ENCODE measurements around the gene SYT8.

The SYT8 gene, protein sequence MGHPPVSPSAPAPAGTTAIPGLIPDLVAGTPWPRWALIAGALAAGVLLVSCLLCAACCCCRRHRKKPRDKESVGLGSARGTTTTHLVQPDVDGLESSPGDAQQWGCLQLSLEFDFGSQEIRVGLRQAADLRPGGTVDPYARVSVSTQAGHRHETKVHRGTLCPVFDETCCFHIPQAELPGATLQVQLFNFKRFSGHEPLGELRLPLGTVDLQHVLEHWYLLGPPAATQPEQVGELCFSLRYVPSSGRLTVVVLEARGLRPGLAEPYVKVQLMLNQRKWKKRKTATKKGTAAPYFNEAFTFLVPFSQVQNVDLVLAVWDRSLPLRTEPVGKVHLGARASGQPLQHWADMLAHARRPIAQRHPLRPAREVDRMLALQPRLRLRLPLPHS

GRCh38 chr11:1834779-1835670 lies at the start of gene SYT8:
Gene SYT8 (plus strand): TSS chr11:1834990. CDS start chr11:1835106, 116 bp downstream.
- Histone ChIP-seq H3K79me2 (ENCODE audit: control insufficient read depth, low read length) (no peaks in the 10 kb centered on the region), H4K20me1 (ENCODE audit: control insufficient read depth, insufficient read depth, low read depth, low read length) (no peaks in the 10 kb centered on the region), H3K4me2 (ENCODE audit: low read length) (no peak within 1 kb of the TSS), H3K27ac (ENCODE audit: low read depth, low read length) (no peak within 1 kb of the TSS), H3K27me3 (ENCODE audit: control insufficient read depth, low read length) (peaks cover 14% of the 10 kb centered on the region), H3F3A (ENCODE audit: control insufficient read depth, insufficient read depth) (no peaks in the 10 kb centered on the region), H3K9me2 (replicated peaks; ENCODE audit: control insufficient read depth, low read length) (no peaks in the 10 kb centered on the region), H3K36me3 (ENCODE audit: control insufficient read depth, low read length) (no peaks in the 10 kb centered on the region), H3K4me3 (ENCODE audit: low read length) (no peak within 1 kb of the TSS), H3K4me1 (ENCODE audit: control insufficient read depth, low read length) (peaks cover 23% of the 10 kb centered on the region), H3K9me3 (ENCODE audit: control insufficient read depth, insufficient read depth, low read length) (no peaks in the 10 kb centered on the region)
- TF ChIP-seq EZH2phosphoT487 (IDR thresholded peaks at IDR 0.05; ENCODE audit: borderline replicate concordance, low read length) (no peak), CTCF (IDR thresholded peaks at IDR 0.05; ENCODE audit: low read depth, low read length, poor library complexity, severe bottlenecking) (no peak)

DNA sequence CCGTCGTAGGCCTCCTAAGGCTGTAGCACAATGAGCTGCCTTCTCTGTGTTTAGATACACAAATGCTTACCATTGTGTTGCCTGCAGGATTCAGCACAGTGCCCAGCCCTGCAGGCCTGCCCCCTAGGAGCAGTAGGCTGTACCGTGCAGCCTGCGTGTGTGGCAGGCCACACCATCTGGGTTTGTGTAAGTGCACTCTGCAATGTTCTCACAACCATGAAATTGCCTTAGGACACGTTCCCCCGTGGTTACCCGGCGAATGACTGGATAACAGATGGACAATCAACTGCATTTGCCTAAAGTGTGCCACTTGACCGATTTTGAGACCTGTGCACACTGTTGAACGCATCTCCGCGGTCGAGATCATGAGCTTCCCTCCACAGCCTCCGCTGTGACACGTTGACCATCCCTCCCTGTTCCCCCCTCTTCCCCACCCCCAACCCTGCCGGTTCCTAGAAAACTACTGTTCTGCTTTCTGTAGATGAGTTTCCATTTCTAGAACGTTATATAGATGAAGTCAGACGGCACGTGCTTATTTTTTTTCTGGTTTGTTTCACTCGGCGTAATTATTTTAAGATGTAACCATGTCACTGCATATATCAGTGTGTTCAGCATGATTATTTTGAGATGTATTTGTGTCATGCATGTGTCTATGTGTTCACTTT lies 48.9 kb upstream of the SYT8 start:
- Histone ChIP-seq H3K9me2 (replicated peaks; ENCODE audit: control insufficient read depth, low read length) (no peaks in the 10 kb centered on the region), H3K4me3 (ENCODE audit: low read length) (no peak overlapping the region), H3K36me3 (ENCODE audit: control insufficient read depth, low read length) (no peaks in the 10 kb centered on the region), H3K27me3 (ENCODE audit: control insufficient read depth, low read length) (peaks cover 4% of the 10 kb centered on the region; the same call in 1 of the 2 replicates), H3K27ac (ENCODE audit: low read depth, low read length) (no peak overlapping the region), H3K79me2 (ENCODE audit: control insufficient read depth, low read length) (no peaks in the 10 kb centered on the region), H3K4me1 (ENCODE audit: control insufficient read depth, low read length) (no peaks in the 10 kb centered on the region), H4K20me1 (ENCODE audit: control insufficient read depth, insufficient read depth, low read depth, low read length) (no peaks in the 10 kb centered on the region), H3K9me3 (ENCODE audit: control insufficient read depth, insufficient read depth, low read length) (no peaks in the 10 kb centered on the region), H3K4me2 (ENCODE audit: low read length) (no peak overlapping the region), H3F3A (ENCODE audit: control insufficient read depth, insufficient read depth) (no peaks in the 10 kb centered on the region)
- TF ChIP-seq CTCF (IDR thresholded peaks at IDR 0.05; ENCODE audit: low read depth, low read length, poor library complexity, severe bottlenecking) (no peak), EZH2phosphoT487 (IDR thresholded peaks at IDR 0.05; ENCODE audit: borderline replicate concordance, low read length) (no peak)

- Histone ChIP-seq H3K4me1 (ENCODE audit: control insufficient read depth, low read length) (no peaks in the 10 kb centered on the region), H4K20me1 (ENCODE audit: control insufficient read depth, insufficient read depth, low read depth, low read length) (no peaks in the 10 kb centered on the region), H3K79me2 (ENCODE audit: control insufficient read depth, low read length) (no peaks in the 10 kb centered on the region), H3K9me2 (replicated peaks; ENCODE audit: control insufficient read depth, low read length) (no peaks in the 10 kb centered on the region), H3F3A (ENCODE audit: control insufficient read depth, insufficient read depth) (no peaks in the 10 kb centered on the region), H3K27me3 (ENCODE audit: control insufficient read depth, low read length) (peaks cover 4% of the 10 kb centered on the region; the same call in 1 of the 2 replicates), H3K9me3 (ENCODE audit: control insufficient read depth, insufficient read depth, low read length) (no peaks in the 10 kb centered on the region), H3K36me3 (ENCODE audit: control insufficient read depth, low read length) (no peaks in the 10 kb centered on the region), H3K4me3 (ENCODE audit: low read length) (no peak overlapping the region), H3K4me2 (ENCODE audit: low read length) (no peak overlapping the region), H3K27ac (ENCODE audit: low read depth, low read length) (no peak overlapping the region)
- no peak for TF ChIP-seq CTCF (IDR thresholded peaks at IDR 0.05; ENCODE audit: low read depth, low read length, poor library complexity, severe bottlenecking)
Measured at GRCh38 chr11:1786466-1786865, 48.3 kb upstream of the SYT8 start.

All from DOHH2 (cell line).